ENCODE measurements around the gene NLN.

The NLN gene

DNA sequence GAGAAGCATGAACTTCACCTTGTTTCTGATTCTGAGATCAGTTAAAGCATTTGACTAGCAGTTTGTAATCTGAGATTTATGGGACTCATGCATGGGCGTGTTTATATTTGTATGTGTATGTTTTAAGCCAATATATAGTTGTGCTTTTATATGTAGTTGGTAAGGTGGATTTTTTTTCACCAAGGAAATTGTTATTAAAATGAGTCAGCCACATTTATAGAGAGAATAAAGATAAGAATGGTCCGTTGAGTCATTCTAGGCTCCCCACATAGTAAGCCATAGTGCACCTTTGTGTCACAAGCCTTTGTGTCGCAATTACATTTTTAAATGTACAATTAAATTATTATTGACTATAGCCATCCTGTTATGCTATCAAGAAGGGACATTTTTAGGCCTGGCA is 89.0 kb downstream of the NLN start:
- H3K9me3 ChIP-seq: no peaks in the 10 kb centered on the region
- H3K27ac ChIP-seq: no peak overlapping the region
- H3K27me3 ChIP-seq: no peaks in the 10 kb centered on the region
- no peaks in the 10 kb centered on the region for H3K36me3 ChIP-seq
- H3K4me3 ChIP-seq (ENCODE audit: low read depth in 1 of 2, low read length in 1 of 2): no peak overlapping the region
- H3K4me1 ChIP-seq (ENCODE audit: control insufficient read depth in 1 of 2, insufficient read depth in 1 of 2, low read depth in 1 of 2, low read length in 1 of 2): no peaks in the 10 kb centered on the region
- TF ChIP-seq, protein P1, sequence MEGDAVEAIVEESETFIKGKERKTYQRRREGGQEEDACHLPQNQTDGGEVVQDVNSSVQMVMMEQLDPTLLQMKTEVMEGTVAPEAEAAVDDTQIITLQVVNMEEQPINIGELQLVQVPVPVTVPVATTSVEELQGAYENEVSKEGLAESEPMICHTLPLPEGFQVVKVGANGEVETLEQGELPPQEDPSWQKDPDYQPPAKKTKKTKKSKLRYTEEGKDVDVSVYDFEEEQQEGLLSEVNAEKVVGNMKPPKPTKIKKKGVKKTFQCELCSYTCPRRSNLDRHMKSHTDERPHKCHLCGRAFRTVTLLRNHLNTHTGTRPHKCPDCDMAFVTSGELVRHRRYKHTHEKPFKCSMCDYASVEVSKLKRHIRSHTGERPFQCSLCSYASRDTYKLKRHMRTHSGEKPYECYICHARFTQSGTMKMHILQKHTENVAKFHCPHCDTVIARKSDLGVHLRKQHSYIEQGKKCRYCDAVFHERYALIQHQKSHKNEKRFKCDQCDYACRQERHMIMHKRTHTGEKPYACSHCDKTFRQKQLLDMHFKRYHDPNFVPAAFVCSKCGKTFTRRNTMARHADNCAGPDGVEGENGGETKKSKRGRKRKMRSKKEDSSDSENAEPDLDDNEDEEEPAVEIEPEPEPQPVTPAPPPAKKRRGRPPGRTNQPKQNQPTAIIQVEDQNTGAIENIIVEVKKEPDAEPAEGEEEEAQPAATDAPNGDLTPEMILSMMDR (IDR thresholded peaks at IDR 0.05): no peak

DNA sequence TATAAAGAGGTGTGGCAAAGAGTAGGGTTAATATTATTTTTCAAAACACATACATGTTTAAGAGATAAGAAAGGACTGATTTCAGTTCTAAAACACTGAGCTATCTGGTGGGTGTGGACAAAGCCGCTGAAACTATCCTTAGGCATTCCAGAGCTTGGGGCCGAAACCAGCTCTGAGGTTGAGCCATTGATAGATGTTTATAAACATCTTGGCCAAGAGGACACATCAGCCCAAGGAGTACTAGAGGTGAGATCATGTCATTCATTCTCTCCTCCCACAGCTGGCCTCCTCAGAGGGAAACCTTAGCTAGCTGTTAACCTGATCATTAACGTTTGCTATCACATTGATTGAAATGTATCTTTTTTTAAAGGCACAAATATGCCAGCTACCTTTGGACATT is 89.9 kb downstream of the NLN start:
- Histone ChIP-seq H3K4me1 (ENCODE audit: control insufficient read depth in 1 of 2, insufficient read depth in 1 of 2, low read depth in 1 of 2, low read length in 1 of 2) (no peaks in the 10 kb centered on the region), H3K4me3 (ENCODE audit: low read depth in 1 of 2, low read length in 1 of 2) (no peak overlapping the region), H3K9me3 (no peaks in the 10 kb centered on the region), H3K36me3 (no peaks in the 10 kb centered on the region), H3K27me3 (no peaks in the 10 kb centered on the region), H3K27ac (no peak overlapping the region)
- TF ChIP-seq, protein P1 (IDR thresholded peaks at IDR 0.05): no peak

DNA sequence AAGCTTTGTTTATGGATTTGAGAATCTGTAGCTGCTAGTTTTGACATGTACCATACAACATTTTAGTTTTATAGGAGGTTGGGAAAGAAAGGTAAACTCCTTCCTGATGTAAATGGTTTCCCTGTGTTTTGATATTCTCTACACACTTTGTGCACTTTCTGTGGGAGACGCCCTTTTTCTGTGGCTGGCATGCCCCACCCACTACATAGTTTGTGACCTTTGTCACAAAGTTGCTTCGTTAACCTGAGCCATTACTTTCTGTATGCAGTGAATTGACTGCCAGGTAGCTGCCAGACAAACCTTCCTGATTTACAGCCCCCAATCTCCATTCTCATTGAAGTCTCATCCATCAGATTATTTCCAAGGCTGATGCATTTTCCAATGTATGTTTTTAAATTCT is 90.6 kb downstream of the NLN start:
- H3K36me3 ChIP-seq: no peaks in the 10 kb centered on the region
- H3K4me1 ChIP-seq (ENCODE audit: control insufficient read depth in 1 of 2, insufficient read depth in 1 of 2, low read depth in 1 of 2, low read length in 1 of 2): no peaks in the 10 kb centered on the region
- no peak overlapping the region for H3K4me3 ChIP-seq (ENCODE audit: low read depth in 1 of 2, low read length in 1 of 2)
- no peaks in the 10 kb centered on the region for H3K9me3 ChIP-seq
- H3K27ac ChIP-seq: no peak overlapping the region
- TF ChIP-seq, protein P1 (IDR thresholded peaks at IDR 0.05): no peak
- no peaks in the 10 kb centered on the region for H3K27me3 ChIP-seq

DNA sequence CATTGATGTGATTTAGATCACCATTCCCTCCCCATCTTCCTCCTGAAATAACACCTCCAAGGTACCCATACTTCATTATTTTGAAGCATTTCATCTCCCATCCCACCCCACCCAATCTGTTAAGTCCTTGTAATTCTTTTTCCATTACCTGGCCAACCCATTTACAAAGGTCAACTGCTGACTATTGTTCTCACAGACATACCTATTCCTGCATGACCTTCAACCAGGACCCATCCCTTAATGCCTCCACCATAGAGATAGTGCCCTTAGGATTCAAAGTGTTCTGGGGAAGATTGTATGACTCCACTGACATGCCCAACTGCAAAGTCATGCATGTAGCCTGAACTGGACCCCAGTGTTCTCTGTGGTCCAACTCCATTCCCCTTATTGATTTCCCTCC is 91.2 kb downstream of the NLN start:
- H3K4me3 ChIP-seq (ENCODE audit: low read depth in 1 of 2, low read length in 1 of 2): no peak overlapping the region
- H3K27me3 ChIP-seq: no peaks in the 10 kb centered on the region
- H3K36me3 ChIP-seq: no peaks in the 10 kb centered on the region
- H3K9me3 ChIP-seq: no peaks in the 10 kb centered on the region
- no peak overlapping the region for H3K27ac ChIP-seq
- TF ChIP-seq, protein P1 (IDR thresholded peaks at IDR 0.05): no peak
- no peaks in the 10 kb centered on the region for H3K4me1 ChIP-seq (ENCODE audit: control insufficient read depth in 1 of 2, insufficient read depth in 1 of 2, low read depth in 1 of 2, low read length in 1 of 2)

DNA sequence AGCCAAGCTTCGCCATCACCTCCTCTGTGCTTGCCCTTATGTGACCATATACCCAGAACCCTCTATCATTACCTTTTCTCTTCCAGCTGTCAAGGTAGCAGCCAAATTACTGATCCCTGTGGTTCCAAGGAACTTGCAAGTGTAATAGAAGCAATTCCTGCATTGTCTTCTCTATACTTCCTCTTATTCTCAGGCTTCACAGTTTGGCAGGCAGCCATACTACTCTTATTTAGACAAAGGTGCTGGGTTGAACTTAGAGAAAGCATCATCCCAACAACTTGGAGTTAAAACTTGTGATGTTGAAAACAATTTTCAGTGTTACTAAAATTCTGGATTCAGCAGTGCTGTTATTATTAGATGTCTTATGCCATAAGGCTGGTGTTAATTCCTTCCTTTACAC is 93.2 kb downstream of the NLN start:
- no peaks in the 10 kb centered on the region for H3K27me3 ChIP-seq
- H3K27ac ChIP-seq: no peak overlapping the region
- TF ChIP-seq, protein P1 (IDR thresholded peaks at IDR 0.05): no peak
- no peaks in the 10 kb centered on the region for H3K4me1 ChIP-seq (ENCODE audit: control insufficient read depth in 1 of 2, insufficient read depth in 1 of 2, low read depth in 1 of 2, low read length in 1 of 2)
- no peak overlapping the region for H3K4me3 ChIP-seq (ENCODE audit: low read depth in 1 of 2, low read length in 1 of 2)
- H3K9me3 ChIP-seq: no peaks in the 10 kb centered on the region
- no peaks in the 10 kb centered on the region for H3K36me3 ChIP-seq

DNA sequence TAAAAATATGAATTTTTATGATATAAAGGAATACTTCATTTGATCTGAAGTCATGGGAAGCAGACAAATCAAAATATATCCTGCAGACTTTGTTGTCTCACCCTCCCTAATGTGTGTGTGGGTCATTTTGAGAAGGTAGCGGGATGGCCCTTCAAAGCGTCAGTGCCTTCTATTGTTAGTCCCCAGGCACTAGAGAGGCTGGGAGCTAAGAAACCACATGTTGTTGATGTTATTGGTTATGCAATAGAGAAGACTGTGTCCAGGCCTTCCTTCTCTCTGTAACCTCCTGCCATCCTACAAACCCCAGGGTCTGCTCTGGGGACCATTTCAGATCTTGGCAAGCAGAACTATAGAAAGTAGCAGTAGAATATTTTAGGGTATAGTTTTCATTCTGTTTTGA is 94.7 kb downstream of the NLN start:
- H3K4me1 ChIP-seq (ENCODE audit: control insufficient read depth in 1 of 2, insufficient read depth in 1 of 2, low read depth in 1 of 2, low read length in 1 of 2): no peaks in the 10 kb centered on the region
- H3K4me3 ChIP-seq (ENCODE audit: low read depth in 1 of 2, low read length in 1 of 2): no peak overlapping the region
- no peaks in the 10 kb centered on the region for H3K9me3 ChIP-seq
- H3K36me3 ChIP-seq: no peaks in the 10 kb centered on the region
- TF ChIP-seq, protein P1 (IDR thresholded peaks at IDR 0.05): no peak
- no peak overlapping the region for H3K27ac ChIP-seq
- H3K27me3 ChIP-seq: no peaks in the 10 kb centered on the region

Measured in neutrophil (primary cell).